Breast epithelium (tissue), 3 donors: ENCODE data around the gene GPBAR1.

Source experiments
- CTCF ChIP-seq, 3 donors: fragments of 450-650 bp; IDR thresholded peaks; one replicate each; pipeline ENCODE4 v1.5.1; 2016 to 2017; ENCODE audit warnings: antibody characterized with exemption in 3 of 3, mild to moderate bottlenecking in 3 of 3, moderate library complexity in 3 of 3
- POLR2A ChIP-seq: fragments of 450-650 bp; IDR thresholded peaks from one replicate; pipeline ENCODE4 v1.6.1; 2016; ENCODE audit warnings: antibody characterized with exemption, mild to moderate bottlenecking, moderate library complexity
- POLR2AphosphoS5 ChIP-seq, 3 donors: sonication (generic); formaldehyde crosslinking; IDR thresholded peaks; one replicate each; pipeline ENCODE4 v1.6.1; 2017; ENCODE audit warnings: antibody characterized with exemption in 3 of 3

GRCh38 chr2:218219934-218220333 is 40.9 kb upstream of the GPBAR1 start:
- TF ChIP-seq CTCF (IDR thresholded peaks at IDR 0.05), result no peak
- no peak for TF ChIP-seq POLR2A
- no peak for TF ChIP-seq POLR2AphosphoS5 (IDR thresholded peaks at IDR 0.05)
